ENCODE results near the gene MSX1. TPM values are rescaled to one million over a fixed set of nuclear protein-coding genes. Genes with fewer than 3 reads are reported as not detected.

MSX1 gene
- polyA plus RNA-seq, 1 donor from 2014 or later = 2.8 TPM

- no peak for TF ChIP-seq EZH2 (IDR thresholded peaks at IDR 0.05; ENCODE audit: borderline replicate concordance, insufficient read depth, low read length, poor library complexity, severe bottlenecking)
- no peak for TF ChIP-seq MXI1 (conservative IDR thresholded peaks at IDR 0.05; ENCODE audit: poor library complexity, severe bottlenecking)
- no peak for TF ChIP-seq TAF1 (IDR thresholded peaks at IDR 0.05; ENCODE audit: low read depth)
- no peak for TF ChIP-seq EP300 (conservative IDR thresholded peaks at IDR 0.05; ENCODE audit: poor library complexity, severe bottlenecking)
- no peak for TF ChIP-seq SMC3 (conservative IDR thresholded peaks at IDR 0.05; ENCODE audit: poor library complexity)
- TF ChIP-seq CTCF (IDR thresholded peaks at IDR 0.05; ENCODE audit: poor library complexity, severe bottlenecking) = no peak
- TF ChIP-seq RAD21 (conservative IDR thresholded peaks at IDR 0.05) = no peak
- no peak for TF ChIP-seq REST (IDR thresholded peaks at IDR 0.05; ENCODE audit: borderline replicate concordance)
- no peak for TF ChIP-seq POLR2AphosphoS5 (IDR thresholded peaks at IDR 0.05)
- H3K4me3 ChIP-seq (ENCODE audit: low read length) = no peak overlapping the region
- H3K36me3 ChIP-seq (ENCODE audit: insufficient read depth, low read length) = no peaks in the 10 kb centered on the region
- no peak overlapping the region for H3K9ac ChIP-seq (ENCODE audit: low read length)
- H3K79me2 ChIP-seq (replicated peaks; ENCODE audit: insufficient read depth, low read length) = no peaks in the 10 kb centered on the region
- H3F3A ChIP-seq (ENCODE audit: insufficient read depth, low read length, poor library complexity, severe bottlenecking) = no peaks in the 10 kb centered on the region
- no peak overlapping the region for H3K4me2 ChIP-seq (ENCODE audit: low read length)
- H4K20me1 ChIP-seq (ENCODE audit: insufficient read depth) = no peaks in the 10 kb centered on the region
- no peaks in the 10 kb centered on the region for H3K9me3 ChIP-seq (ENCODE audit: low read length)
- H2AFZ ChIP-seq (ENCODE audit: low read depth, low read length) = no peak overlapping the region
- H3K27me3 ChIP-seq (ENCODE audit: insufficient read depth, low read depth, low read length) = peaks cover 72% of the 10 kb centered on the region
- H3K27ac ChIP-seq (ENCODE audit: low read length) = no peak overlapping the region
- H3K9me2 ChIP-seq (ENCODE audit: insufficient read depth, low read length) = no peaks in the 10 kb centered on the region
These were observed 7.6 kb upstream of the MSX1 start for GRCh38 chr4:4851906-4852305.

- Histone ChIP-seq H3K36me3 (ENCODE audit: insufficient read depth, low read length) (no peaks in the 10 kb centered on the region), H3K9me3 (ENCODE audit: low read length) (no peaks in the 10 kb centered on the region), H3K4me3 (ENCODE audit: low read length) (peak overlapping the region; percentile 43), H3K79me2 (replicated peaks; ENCODE audit: insufficient read depth, low read length) (no peaks in the 10 kb centered on the region), H3K9me2 (ENCODE audit: insufficient read depth, low read length) (no peaks in the 10 kb centered on the region), H2AFZ (ENCODE audit: low read depth, low read length) (no peak overlapping the region), H3K27me3 (ENCODE audit: insufficient read depth, low read depth, low read length) (peaks cover 81% of the 10 kb centered on the region), H3K4me2 (ENCODE audit: low read length) (no peak overlapping the region), H3F3A (ENCODE audit: insufficient read depth, low read length, poor library complexity, severe bottlenecking) (no peaks in the 10 kb centered on the region), H3K9ac (ENCODE audit: low read length) (no peak overlapping the region), H4K20me1 (ENCODE audit: insufficient read depth) (no peaks in the 10 kb centered on the region), H3K27ac (ENCODE audit: low read length) (no peak overlapping the region)
- peak; percentile 39 for TF ChIP-seq RAD21 (conservative IDR thresholded peaks at IDR 0.05)
- TF ChIP-seq REST (IDR thresholded peaks at IDR 0.05; ENCODE audit: borderline replicate concordance) = no peak
- TF ChIP-seq CTCF (IDR thresholded peaks at IDR 0.05; ENCODE audit: poor library complexity, severe bottlenecking) = peak; percentile 54
- TF ChIP-seq TAF1 (IDR thresholded peaks at IDR 0.05; ENCODE audit: low read depth) = no peak
- TF ChIP-seq SMC3 (conservative IDR thresholded peaks at IDR 0.05; ENCODE audit: poor library complexity) = no peak
- TF ChIP-seq EP300 (conservative IDR thresholded peaks at IDR 0.05; ENCODE audit: poor library complexity, severe bottlenecking) = no peak
- no peak for TF ChIP-seq EZH2 (IDR thresholded peaks at IDR 0.05; ENCODE audit: borderline replicate concordance, insufficient read depth, low read length, poor library complexity, severe bottlenecking)
- TF ChIP-seq MXI1 (conservative IDR thresholded peaks at IDR 0.05; ENCODE audit: poor library complexity, severe bottlenecking) = peak; percentile 10
- TF ChIP-seq POLR2AphosphoS5 (IDR thresholded peaks at IDR 0.05) = no peak
These were observed 6.7 kb upstream of the MSX1 start for GRCh38 chr4:4852591-4853362.
